H1 (cell line): ENCODE data around the gene SEMA3F.

Source experiments
- CTCF ChIP-seq, 3 experiments: IDR thresholded peaks; 1 replicate in 2 of 3; 2 replicates in 1 of 3; pipeline versions ENCODE4 v1.5.1 to v1.6.1; 2011; ENCODE audit warnings: low read length in 3 of 3, mild to moderate bottlenecking in 3 of 3, inconsistent platforms in 2 of 3, low read depth in 1 of 3, moderate library complexity in 1 of 3; ENCODE audit not compliant: insufficient read depth in 1 of 3; ENCODE audit errors: control extremely low read depth in 1 of 3
- EP300 ChIP-seq, 2 experiments: IDR thresholded peaks; 1 replicate in 1 of 2; 2 replicates in 1 of 2; pipeline ENCODE4 v1.6.1; 2011 to 2012; ENCODE audit warnings: low read depth in 2 of 2, low read length in 2 of 2, mild to moderate bottlenecking in 2 of 2, borderline replicate concordance in 1 of 2, inconsistent platforms in 1 of 2, moderate library complexity in 1 of 2
- EZH2 ChIP-seq: fragments of 200-600 bp; sonication (generic); IDR thresholded peaks from 2 replicates; pipeline ENCODE4 v1.7.1; 2012; ENCODE audit warnings: low read depth, mild to moderate bottlenecking, moderate library complexity, low read length, inconsistent platforms; ENCODE audit not compliant: severe bottlenecking
- FOSL1 ChIP-seq: IDR thresholded peaks from 2 replicates; pipeline ENCODE4 v1.6.1; 2011; ENCODE audit warnings: mild to moderate bottlenecking, low read depth, low read length, moderate library complexity; ENCODE audit not compliant: insufficient read depth
- JUN ChIP-seq: IDR thresholded peaks from 2 replicates; pipeline ENCODE4 v1.6.1; 2011; ENCODE audit warnings: low read depth, mild to moderate bottlenecking, improper control_type of control experiment, low read length
- KDM5A ChIP-seq: fragments of 200-600 bp; IDR thresholded peaks from 2 replicates; pipeline ENCODE4 v1.7.1; 2012; ENCODE audit warnings: mild to moderate bottlenecking, low read length, inconsistent platforms, mixed read lengths
- MAX ChIP-seq: IDR thresholded peaks from 2 replicates; pipeline ENCODE4 v1.6.1; 2012; ENCODE audit warnings: inconsistent platforms
- PHF8 ChIP-seq: fragments of 200-600 bp; sonication (generic); conservative IDR thresholded peaks from 2 replicates; pipeline ENCODE4 v1.7.1; 2012; ENCODE audit warnings: low read depth, mild to moderate bottlenecking, inconsistent platforms, low read length, moderate library complexity
- POLR2AphosphoS5 ChIP-seq: IDR thresholded peaks from 2 replicates; pipeline ENCODE4 v1.6.1; 2011; ENCODE audit warnings: low read depth, low read length
- RXRA ChIP-seq: IDR thresholded peaks from 2 replicates; pipeline ENCODE4 v1.6.1; 2011; ENCODE audit warnings: low read depth, mild to moderate bottlenecking, low read length, moderate library complexity; ENCODE audit not compliant: insufficient read depth
- SIRT6 ChIP-seq: IDR thresholded peaks from one replicate; pipeline ENCODE4 v1.7.1; 2012; ENCODE audit warnings: low read length, inconsistent platforms
- ZNF274 ChIP-seq: IDR thresholded peaks from 2 replicates; pipeline ENCODE4 v1.7.0; 2012; ENCODE audit warnings: low read length, borderline replicate concordance; ENCODE audit errors: extremely low read depth
- TF ChIP-seq, protein P1 (sequence below): IDR thresholded peaks from 2 replicates; pipeline ENCODE4 v1.6.1; 2012; ENCODE audit warnings: low read length, inconsistent platforms
- TF ChIP-seq, protein P2 (sequence below): IDR thresholded peaks from 2 replicates; pipeline ENCODE4 v1.6.1; 2011; ENCODE audit warnings: low read length, improper control_type of control experiment

GRCh38 chr3:50164984-50165909 lies 10.1 kb downstream of the SEMA3F start:
- TF ChIP-seq EP300 (IDR thresholded peaks at IDR 0.05; ENCODE audit: borderline replicate concordance in 1 of 2, low read depth in 2 of 2, low read length in 2 of 2), result no peak
- TF ChIP-seq EZH2, result no peak
- no peak for TF ChIP-seq POLR2AphosphoS5
- TF ChIP-seq CTCF (IDR thresholded peaks at IDR 0.05; ENCODE audit: control extremely low read depth in 1 of 3, insufficient read depth in 1 of 3, low read depth in 1 of 3, low read length in 3 of 3), result no peak
- TF ChIP-seq, protein P1, sequence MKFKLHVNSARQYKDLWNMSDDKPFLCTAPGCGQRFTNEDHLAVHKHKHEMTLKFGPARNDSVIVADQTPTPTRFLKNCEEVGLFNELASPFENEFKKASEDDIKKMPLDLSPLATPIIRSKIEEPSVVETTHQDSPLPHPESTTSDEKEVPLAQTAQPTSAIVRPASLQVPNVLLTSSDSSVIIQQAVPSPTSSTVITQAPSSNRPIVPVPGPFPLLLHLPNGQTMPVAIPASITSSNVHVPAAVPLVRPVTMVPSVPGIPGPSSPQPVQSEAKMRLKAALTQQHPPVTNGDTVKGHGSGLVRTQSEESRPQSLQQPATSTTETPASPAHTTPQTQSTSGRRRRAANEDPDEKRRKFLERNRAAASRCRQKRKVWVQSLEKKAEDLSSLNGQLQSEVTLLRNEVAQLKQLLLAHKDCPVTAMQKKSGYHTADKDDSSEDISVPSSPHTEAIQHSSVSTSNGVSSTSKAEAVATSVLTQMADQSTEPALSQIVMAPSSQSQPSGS, result no peak
- TF ChIP-seq PHF8, result no peak
- no peak for TF ChIP-seq KDM5A
- no peak for TF ChIP-seq ZNF274
- TF ChIP-seq, protein P2, sequence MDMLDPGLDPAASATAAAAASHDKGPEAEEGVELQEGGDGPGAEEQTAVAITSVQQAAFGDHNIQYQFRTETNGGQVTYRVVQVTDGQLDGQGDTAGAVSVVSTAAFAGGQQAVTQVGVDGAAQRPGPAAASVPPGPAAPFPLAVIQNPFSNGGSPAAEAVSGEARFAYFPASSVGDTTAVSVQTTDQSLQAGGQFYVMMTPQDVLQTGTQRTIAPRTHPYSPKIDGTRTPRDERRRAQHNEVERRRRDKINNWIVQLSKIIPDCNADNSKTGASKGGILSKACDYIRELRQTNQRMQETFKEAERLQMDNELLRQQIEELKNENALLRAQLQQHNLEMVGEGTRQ, result no peak
- no peak for TF ChIP-seq MAX
- no peak for TF ChIP-seq JUN
- no peak for TF ChIP-seq SIRT6
- TF ChIP-seq FOSL1, result no peak
- TF ChIP-seq RXRA, result no peak
